ENCODE data around the gene FTSJ3.
"Not testable (repeated sequence)": the region's sequence is repeated elsewhere in the genome, so short reads cannot be mapped to it uniquely, and the experiment has no call there.

DNA sequence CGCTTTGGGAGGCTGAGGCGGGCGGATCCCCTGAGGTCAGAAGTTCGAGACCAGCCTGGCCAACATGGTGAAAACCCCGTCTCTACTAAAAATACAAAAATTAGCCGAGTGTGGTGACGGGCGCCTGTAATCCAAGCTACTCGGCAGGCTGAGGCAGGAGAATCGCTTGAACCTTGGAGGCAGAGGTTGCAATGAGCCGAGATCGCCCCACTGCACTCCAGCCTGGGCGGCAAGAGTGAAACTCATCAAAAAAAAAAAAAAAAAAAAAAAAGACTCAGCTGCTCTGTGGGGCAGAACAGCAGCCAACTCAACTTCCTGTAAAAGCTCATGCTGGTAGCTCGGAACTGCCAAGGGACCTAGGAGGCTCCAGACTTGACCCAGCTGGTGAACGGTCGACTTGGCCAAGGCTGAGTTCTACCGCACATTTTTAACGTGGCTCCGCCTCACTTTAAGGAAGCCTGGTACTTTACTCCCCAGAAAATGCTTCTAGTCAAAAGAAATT is 16.0 kb upstream of the FTSJ3 start:
- TF ChIP-seq, protein P1, sequence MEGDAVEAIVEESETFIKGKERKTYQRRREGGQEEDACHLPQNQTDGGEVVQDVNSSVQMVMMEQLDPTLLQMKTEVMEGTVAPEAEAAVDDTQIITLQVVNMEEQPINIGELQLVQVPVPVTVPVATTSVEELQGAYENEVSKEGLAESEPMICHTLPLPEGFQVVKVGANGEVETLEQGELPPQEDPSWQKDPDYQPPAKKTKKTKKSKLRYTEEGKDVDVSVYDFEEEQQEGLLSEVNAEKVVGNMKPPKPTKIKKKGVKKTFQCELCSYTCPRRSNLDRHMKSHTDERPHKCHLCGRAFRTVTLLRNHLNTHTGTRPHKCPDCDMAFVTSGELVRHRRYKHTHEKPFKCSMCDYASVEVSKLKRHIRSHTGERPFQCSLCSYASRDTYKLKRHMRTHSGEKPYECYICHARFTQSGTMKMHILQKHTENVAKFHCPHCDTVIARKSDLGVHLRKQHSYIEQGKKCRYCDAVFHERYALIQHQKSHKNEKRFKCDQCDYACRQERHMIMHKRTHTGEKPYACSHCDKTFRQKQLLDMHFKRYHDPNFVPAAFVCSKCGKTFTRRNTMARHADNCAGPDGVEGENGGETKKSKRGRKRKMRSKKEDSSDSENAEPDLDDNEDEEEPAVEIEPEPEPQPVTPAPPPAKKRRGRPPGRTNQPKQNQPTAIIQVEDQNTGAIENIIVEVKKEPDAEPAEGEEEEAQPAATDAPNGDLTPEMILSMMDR (IDR thresholded peaks at IDR 0.05), result not testable (repeated sequence)
- not testable (repeated sequence) for TF ChIP-seq POLR2A (IDR thresholded peaks at IDR 0.05; ENCODE audit: low read depth)

All from esophagus muscularis mucosa (tissue), 3 donors.